SK-N-SH (cell line): ENCODE results near the gene FLT1. TPM values are rescaled to one million over a fixed set of nuclear protein-coding genes. Genes with fewer than 3 reads are reported as not detected.

Experiments used
- CTCF ChIA-PET: fragments of 300-600, 350-600 bp; formaldehyde crosslinking; extraction: SDS; loops from one replicate; lab custom pipeline; 2021; lab: Yijun Ruan, JAX
- POLR2A ChIA-PET: fragments of 350-600 bp; sonication (Branson Sonifier 250); formaldehyde crosslinking; extraction: SDS; loops from one replicate; lab custom pipeline; 2020; ENCODE audit warnings: antibody characterized with exemption, inconsistent platforms; lab: Yijun Ruan, JAX
- DNase-seq: peaks from one replicate; pipeline ENCODE4 v3.0.0; 2012
- H2AFZ ChIP-seq: fragments of 200-600 bp; sonication (generic); 2 replicates; pipeline ENCODE4 v1.8.1; 2016; ENCODE audit warnings: antibody characterized with exemption, mild to moderate bottlenecking, low read depth
- H3F3A ChIP-seq: fragments of 200-600 bp; sonication (generic); replicated peaks from 2 replicates; pipeline ENCODE3; 2016; ENCODE audit warnings: antibody characterized with exemption, mild to moderate bottlenecking; ENCODE audit not compliant: insufficient read depth
- H3K27ac ChIP-seq, 2 experiments: fragments of 200-500 bp in 1 of 2; fragments of 200-600 bp in 1 of 2; sonication (Bioruptor generic) in 1 of 2; sonication (generic), shearing (Covaris generic) in 1 of 2; 2 replicates each; pipeline versions ENCODE4 v1.5.1 to v1.6.1; 2014 to 2016; ENCODE audit warnings: low read depth in 2 of 2, inconsistent platforms in 1 of 2, low read length in 1 of 2, mild to moderate bottlenecking in 1 of 2, mixed read lengths in 1 of 2
- H3K27me3 ChIP-seq: fragments of 200-600 bp; sonication (generic), shearing (Covaris generic); 2 replicates; pipeline ENCODE4 v1.6.1; 2016; ENCODE audit warnings: mixed run types; ENCODE audit not compliant: insufficient read depth
- H3K36me3 ChIP-seq, 2 experiments: fragments of 200-500 bp in 1 of 2; fragments of 200-600 bp in 1 of 2; sonication (Bioruptor generic) in 1 of 2; sonication (generic) in 1 of 2; replicated peaks in 1 of 2; 2 replicates each; pipeline versions ENCODE3 to v1.5.1; 2014 to 2016; ENCODE audit warnings: low read length in 1 of 2, mild to moderate bottlenecking in 1 of 2; ENCODE audit not compliant: insufficient read depth in 2 of 2, control insufficient read depth in 1 of 2
- H3K4me1 ChIP-seq, 2 experiments: fragments of 200-500 bp in 1 of 2; fragments of 200-600 bp in 1 of 2; sonication (Bioruptor generic) in 1 of 2; sonication (generic), shearing (Covaris generic) in 1 of 2; 2 replicates each; pipeline versions ENCODE4 v1.5.1 to v1.6.1; 2014 to 2016; ENCODE audit warnings: low read depth in 1 of 2, low read length in 1 of 2, mixed run types in 1 of 2; ENCODE audit not compliant: insufficient read depth in 2 of 2, control insufficient read depth in 1 of 2
- H3K4me2 ChIP-seq: fragments of 200-600 bp; sonication (generic), shearing (Covaris generic); 2 replicates; pipeline ENCODE4 v1.6.1; 2017; ENCODE audit warnings: mixed run types
- H3K4me3 ChIP-seq, 2 experiments: fragments of 200-500 bp in 1 of 2; fragments of 200-600 bp in 1 of 2; sonication (Bioruptor generic) in 1 of 2; sonication (generic), shearing (Covaris generic) in 1 of 2; 2 replicates each; pipeline versions ENCODE4 v1.5.1 to v1.8.1; 2014 to 2016; ENCODE audit warnings: low read depth in 2 of 2, inconsistent platforms in 1 of 2, low read length in 1 of 2, mild to moderate bottlenecking in 1 of 2, mixed read lengths in 1 of 2, moderate library complexity in 1 of 2
- H3K79me2 ChIP-seq: fragments of 200-600 bp; sonication (generic); 2 replicates; pipeline ENCODE4 v1.8.1; 2017; ENCODE audit warnings: mild to moderate bottlenecking; ENCODE audit not compliant: insufficient read depth
- H3K9ac ChIP-seq: fragments of 200-600 bp; sonication (generic); 2 replicates; pipeline ENCODE4 v1.6.1; 2017; ENCODE audit warnings: mixed run types
- H3K9me2 ChIP-seq: fragments of 200-600 bp; sonication (generic); 2 replicates; pipeline ENCODE4 v1.6.1; 2017; ENCODE audit warnings: mixed run types
- H3K9me3 ChIP-seq: fragments of 200-600 bp; sonication (generic); 2 replicates; pipeline ENCODE4 v1.6.1; 2017; ENCODE audit warnings: mixed run types, mild to moderate bottlenecking, moderate library complexity
- H4K20me1 ChIP-seq: fragments of 200-600 bp; sonication (generic); 2 replicates; pipeline ENCODE4 v1.6.1; 2017; ENCODE audit warnings: mild to moderate bottlenecking, mixed run types; ENCODE audit not compliant: insufficient read depth
- CTCF ChIP-seq: fragments of 200-600 bp; sonication (generic); IDR thresholded peaks from 2 replicates; pipeline ENCODE4 v1.6.1; 2017; ENCODE audit warnings: antibody characterized with exemption, mild to moderate bottlenecking, moderate library complexity
- EP300 ChIP-seq, 2 experiments: IDR thresholded peaks; 2 replicates each; pipeline versions ENCODE4 v1.4.0 to v1.6.1; 2012; ENCODE audit warnings: borderline replicate concordance in 1 of 2, low read depth in 1 of 2, low read length in 1 of 2
- FOXJ3 ChIP-seq: sonication (generic); formaldehyde crosslinking; IDR thresholded peaks from 2 replicates; pipeline ENCODE4 v1.5.1; 2020; ENCODE audit warnings: mild to moderate bottlenecking, missing genetic modification reagents
- GABPA ChIP-seq: IDR thresholded peaks from 2 replicates; pipeline ENCODE4 v1.4.0; 2012; ENCODE audit warnings: low read depth, mild to moderate bottlenecking
- IRF3 ChIP-seq: fragments of 150-350 bp; IDR thresholded peaks from 2 replicates; pipeline ENCODE4 v1.6.1; 2016; ENCODE audit warnings: mild to moderate bottlenecking, low read depth, low read length
- MAX ChIP-seq: IDR thresholded peaks from 2 replicates; pipeline ENCODE4 v1.4.0; 2012; ENCODE audit warnings: low read depth
- MEF2A ChIP-seq: IDR thresholded peaks from 2 replicates; pipeline ENCODE4 v1.4.0; 2012; ENCODE audit warnings: low read depth, borderline replicate concordance
- PBX3 ChIP-seq: IDR thresholded peaks from 2 replicates; pipeline ENCODE4; 2012
- RCOR1 ChIP-seq: fragments of 150-350 bp; IDR thresholded peaks from 2 replicates; pipeline ENCODE4 v1.6.1; 2017; ENCODE audit warnings: antibody characterized with exemption, low read length
- REST ChIP-seq: IDR thresholded peaks from 2 replicates; pipeline ENCODE4 v1.6.1; 2012; ENCODE audit warnings: mild to moderate bottlenecking, low read depth, low read length, moderate library complexity
- RXRA ChIP-seq: IDR thresholded peaks from 2 replicates; pipeline ENCODE4 v1.4.0; 2012; ENCODE audit warnings: low read depth, mild to moderate bottlenecking, borderline replicate concordance
- SIN3A ChIP-seq: IDR thresholded peaks from 2 replicates; pipeline ENCODE4 v1.6.1; 2012; ENCODE audit warnings: low read depth, mild to moderate bottlenecking, low read length, moderate library complexity, borderline replicate concordance
- SMC3 ChIP-seq: IDR thresholded peaks from 2 replicates; pipeline ENCODE4 v1.6.1; 2012; ENCODE audit warnings: low read depth, low read length, improper control_type of control experiment
- TCF12 ChIP-seq: IDR thresholded peaks from 2 replicates; pipeline ENCODE4 v1.4.0; 2012
- WGBS: methylation state at CpG from one replicate; pipeline ENCODE4 v1.1.6; 2017; ENCODE audit warnings: low lambda C conversion rate; 5-methylcytosine and 5-hydroxymethylcytosine counted together
- polyA plus RNA-seq, 3 experiments: library from polyadenylated mRNA; depleted of rRNA; stranded (reverse); fragments of >200 nt; gene quantifications; 2 replicates each; pipeline ENCODE4 v1.2.3, GENCODE V29; 2012

FLT1 gene
- polyA plus RNA-seq, 1 of the 3 experiments (the other 2 are of a cell fraction), result 0.20 TPM

GRCh38 chr13:28497143-28497876, 2.4 kb upstream of the FLT1 start:
- no peak for DNase-seq
- H3K4me3 ChIP-seq, result no peak overlapping the region
- H3K4me2 ChIP-seq, result no peak overlapping the region
- no peaks in the 10 kb centered on the region for H3K79me2 ChIP-seq
- no peaks in the 10 kb centered on the region for H4K20me1 ChIP-seq
- no peak for TF ChIP-seq SMC3
- TF ChIP-seq SIN3A, result no peak
- TF ChIP-seq REST, result no peak
- TF ChIP-seq CTCF, result no peak
- TF ChIP-seq PBX3, result no peak
- TF ChIP-seq RCOR1, result no peak
- no peak for TF ChIP-seq EP300 (IDR thresholded peaks at IDR 0.05; ENCODE audit: borderline replicate concordance in 1 of 2, low read depth in 1 of 2, low read length in 1 of 2)
- no peak for TF ChIP-seq GABPA
- no peak for TF ChIP-seq FOXJ3
- TF ChIP-seq MAX, result no peak
- no peak for TF ChIP-seq MEF2A
- TF ChIP-seq TCF12, result no peak
- TF ChIP-seq IRF3, result no peak
- TF ChIP-seq RXRA, result no peak
- peaks cover 5% of the 10 kb centered on the region for H3F3A ChIP-seq
- H3K9me2 ChIP-seq, result no peaks in the 10 kb centered on the region
- no peak overlapping the region for H3K27ac ChIP-seq
- H3K9me3 ChIP-seq, result no peaks in the 10 kb centered on the region
- CTCF ChIA-PET, result interaction anchor here (1.3 kb wide), 1 partner anchor 140 kb away, joined by 5 read pairs; no protein-coding TSS in a partner anchor
- H2AFZ ChIP-seq, result no peak overlapping the region
- no peak overlapping the region for H3K9ac ChIP-seq
- no peaks in the 10 kb centered on the region for H3K4me1 ChIP-seq
- 19% methylated on average over 4 of the region's 4 CpGs for WGBS
- peaks cover 61% of the 10 kb centered on the region for H3K27me3 ChIP-seq
- no peaks in the 10 kb centered on the region for H3K36me3 ChIP-seq
- POLR2A ChIA-PET, result no interaction called here
